H9 (cell line): Measurements from ENCODE around the gene CYS1. TPM values are rescaled to one million over a fixed set of nuclear protein-coding genes. Genes with fewer than 3 reads are reported as not detected.

ENCODE experiments used
- DNase-seq: peaks from one replicate; pipeline ENCODE4 v3.0.0-alpha.2; 2017
- H2AFZ ChIP-seq: one replicate; pipeline ENCODE4 v1.6.1; 2013; ENCODE audit warnings: mild to moderate bottlenecking, low read length, control low read depth, moderate library complexity
- H2AK5ac ChIP-seq: 2 replicates; pipeline ENCODE4 v1.6.1; 2013; ENCODE audit warnings: low read length, control low read depth, mixed read lengths; ENCODE audit not compliant: insufficient read length
- H2BK120ac ChIP-seq: one replicate; pipeline ENCODE4 v1.6.1; 2013; ENCODE audit warnings: low read depth, mild to moderate bottlenecking, low read length, control low read depth, inconsistent platforms; ENCODE audit not compliant: poor library complexity, severe bottlenecking
- H2BK12ac ChIP-seq: 2 replicates; pipeline ENCODE4 v1.6.1; 2013; ENCODE audit warnings: low read length, control low read depth, mixed read lengths, low read depth; ENCODE audit not compliant: insufficient read length
- H2BK15ac ChIP-seq: 2 replicates; pipeline ENCODE4 v1.6.1; 2013; ENCODE audit warnings: low read depth, low read length, control low read depth
- H2BK20ac ChIP-seq: one replicate; pipeline ENCODE4 v1.6.1; 2013; ENCODE audit warnings: low read depth, mild to moderate bottlenecking, low read length, control low read depth, inconsistent platforms; ENCODE audit not compliant: poor library complexity, severe bottlenecking
- H2BK5ac ChIP-seq: 2 replicates; pipeline ENCODE4 v1.6.1; 2013; ENCODE audit warnings: low read length, control low read depth, mixed read lengths; ENCODE audit not compliant: insufficient read length
- H3K14ac ChIP-seq: 2 replicates; pipeline ENCODE4 v1.6.1; 2013; ENCODE audit warnings: low read length, control low read depth; ENCODE audit not compliant: insufficient read depth
- H3K18ac ChIP-seq: 2 replicates; pipeline ENCODE4 v1.6.1; 2013; ENCODE audit warnings: low read depth, mild to moderate bottlenecking, mixed read lengths, low read length, control low read depth; ENCODE audit not compliant: insufficient read length
- H3K23ac ChIP-seq: 2 replicates; pipeline ENCODE4 v1.6.1; 2013; ENCODE audit warnings: low read length, control low read depth, mixed read lengths, low read depth; ENCODE audit not compliant: insufficient read length
- H3K23me2 ChIP-seq: 2 replicates; pipeline ENCODE4 v1.6.1; 2013; ENCODE audit warnings: low read depth, mild to moderate bottlenecking, mixed read lengths, low read length, control low read depth; ENCODE audit not compliant: insufficient read length, poor library complexity, severe bottlenecking
- H3K27ac ChIP-seq: 2 replicates; pipeline ENCODE4 v1.5.1; 2013; ENCODE audit warnings: low read length, control low read depth, mixed read lengths, low read depth; ENCODE audit not compliant: insufficient read length
- H3K27me3 ChIP-seq: 2 replicates; pipeline ENCODE4 v1.6.1; 2013; ENCODE audit warnings: low read length, control low read depth, inconsistent platforms; ENCODE audit not compliant: insufficient read depth
- H3K4ac ChIP-seq: 2 replicates; pipeline ENCODE4 v1.6.1; 2013; ENCODE audit warnings: low read depth, mild to moderate bottlenecking, control low read depth, inconsistent platforms, low read length, moderate library complexity
- H3K4me1 ChIP-seq: 2 replicates; pipeline ENCODE4 v1.6.1; 2013; ENCODE audit warnings: low read length, control low read depth, inconsistent platforms; ENCODE audit not compliant: insufficient read depth
- H3K4me2 ChIP-seq: 2 replicates; pipeline ENCODE4 v1.6.1; 2013; ENCODE audit warnings: low read length, control low read depth, mixed read lengths; ENCODE audit not compliant: insufficient read length, insufficient read depth
- H3K56ac ChIP-seq: 2 replicates; pipeline ENCODE4 v1.6.1; 2013; ENCODE audit warnings: low read depth, mild to moderate bottlenecking, mixed read lengths, low read length, control low read depth; ENCODE audit not compliant: insufficient read length
- H3K79me1 ChIP-seq: 2 replicates; pipeline ENCODE4 v1.6.1; 2013; ENCODE audit warnings: low read depth, mild to moderate bottlenecking, moderate library complexity, low read length, control low read depth, inconsistent platforms; ENCODE audit not compliant: insufficient read depth, poor library complexity, severe bottlenecking
- H3K79me2 ChIP-seq: 2 replicates; pipeline ENCODE4 v1.6.1; 2013; ENCODE audit warnings: low read length, control low read depth, inconsistent platforms; ENCODE audit not compliant: insufficient read depth
- H3K9ac ChIP-seq: 2 replicates; pipeline ENCODE4 v1.6.1; 2013; ENCODE audit warnings: low read length, control low read depth, mixed read lengths; ENCODE audit not compliant: insufficient read length; ENCODE audit errors: extremely low read depth
- H3K9me3 ChIP-seq: one replicate; pipeline ENCODE4 v1.6.1; 2013; ENCODE audit warnings: low read depth, low read length, inconsistent platforms; ENCODE audit not compliant: control insufficient read depth
- H3T11ph ChIP-seq: one replicate; pipeline ENCODE4 v1.6.1; 2013; ENCODE audit warnings: mild to moderate bottlenecking, low read length, control low read depth, inconsistent platforms
- H4K20me1 ChIP-seq: one replicate; pipeline ENCODE4 v1.6.1; 2013; ENCODE audit not compliant: control insufficient read depth, insufficient read length, insufficient read depth
- H4K5ac ChIP-seq: 2 replicates; pipeline ENCODE4 v1.6.1; 2013; ENCODE audit warnings: low read depth, mild to moderate bottlenecking, mixed read lengths, low read length, control low read depth; ENCODE audit not compliant: insufficient read length
- H4K8ac ChIP-seq: replicated peaks from 2 replicates; pipeline ENCODE4 v1.6.1; 2013; ENCODE audit warnings: low read length, control low read depth, mixed read lengths, low read depth; ENCODE audit not compliant: insufficient read length
- H4K91ac ChIP-seq: 2 replicates; pipeline ENCODE4 v1.6.1; 2013; ENCODE audit warnings: low read depth, mild to moderate bottlenecking, moderate library complexity, mixed read lengths, low read length, control low read depth; ENCODE audit not compliant: insufficient read length
- H3K27ac Mint-ChIP-seq, 3 experiments: 2 replicates in 2 of 3; 3 replicates in 1 of 3; pipeline ENCODE4 v1.8.0; 2020 to 2021; ENCODE audit warnings: mixed read lengths in 3 of 3, mild to moderate bottlenecking in 1 of 3, moderate library complexity in 1 of 3
- H3K27me3 Mint-ChIP-seq: 2 replicates; pipeline ENCODE4 v1.8.0; 2021; ENCODE audit warnings: low read depth, mild to moderate bottlenecking, moderate library complexity, mixed read lengths
- H3K36me3 Mint-ChIP-seq, 3 experiments: 2 replicates in 2 of 3; 3 replicates in 1 of 3; pipeline ENCODE4 v1.8.0; 2020 to 2021; ENCODE audit warnings: low read depth in 3 of 3, mixed read lengths in 3 of 3; ENCODE audit not compliant: insufficient read depth in 1 of 3
- H3K4me1 Mint-ChIP-seq, 2 experiments: 2 replicates each; pipeline ENCODE4 v1.8.0; 2020; ENCODE audit warnings: mixed read lengths in 2 of 2
- H3K4me3 Mint-ChIP-seq, 2 experiments: 2 replicates in 1 of 2; 3 replicates in 1 of 2; pipeline ENCODE4 v1.8.0; 2020 to 2021; ENCODE audit warnings: mild to moderate bottlenecking in 2 of 2, mixed read lengths in 2 of 2, moderate library complexity in 1 of 2
- H3K9me3 Mint-ChIP-seq, 2 experiments: 2 replicates in 1 of 2; 3 replicates in 1 of 2; pipeline ENCODE4 v1.8.0; 2020; ENCODE audit warnings: mild to moderate bottlenecking in 2 of 2, mixed read lengths in 2 of 2, moderate library complexity in 1 of 2
- WGBS: extraction: QIAGEN DNeasy Blood & Tissue Kit; methylation state at CpG from one replicate; pipeline ENCODE4 v1.1.7; 2013; ENCODE audit warnings: missing lambda C conversion rate, low lambda C conversion rate, mixed read lengths; ENCODE audit not compliant: insufficient read length; ENCODE audit errors: extremely low coverage; 5-methylcytosine and 5-hydroxymethylcytosine counted together
- total RNA-seq: library from RNA; stranded (reverse); gene quantifications from 2 replicates; pipeline ENCODE4 v1.2.1, GENCODE V29; 2021
- TF ChIP-seq, protein P1 (sequence below): fragments of 200-600 bp; sonication (generic); conservative IDR thresholded peaks from 3 replicates; pipeline ENCODE4 v1.8.0; 2021; ENCODE audit warnings: antibody characterized with exemption, mild to moderate bottlenecking

The CYS1 gene
- total RNA-seq, 1 experiment from 2014 or later, result 0.35 TPM

- H3K79me2 ChIP-seq, result no peaks in the 10 kb centered on the region
- H2AFZ ChIP-seq, result no peak overlapping the region
- H3K56ac ChIP-seq, result no peak overlapping the region
- Mint-ChIP-seq H3K27ac (no peak overlapping the region), H3K36me3 (peaks cover 0 to 7% (median 7%) of the 10 kb centered on the region in 3 experiments; a peak in 4 of 7 replicates), H3K27me3 (peaks cover 3% of the 10 kb centered on the region), H3K4me3 (no peak overlapping the region; a peak in 1 of 5 replicates), H3K9me3 (no peaks in the 10 kb centered on the region; a peak in 1 of 5 replicates), H3K4me1 (peaks cover 20 to 25% of the 10 kb centered on the region in 2 experiments)
- no peak overlapping the region for H2BK5ac ChIP-seq
- no peaks in the 10 kb centered on the region for H3K79me1 ChIP-seq
- H4K8ac ChIP-seq, result no peak overlapping the region
- H3K27ac ChIP-seq, result no peak overlapping the region
- H2BK15ac ChIP-seq, result no peak overlapping the region
- TF ChIP-seq, protein P1, sequence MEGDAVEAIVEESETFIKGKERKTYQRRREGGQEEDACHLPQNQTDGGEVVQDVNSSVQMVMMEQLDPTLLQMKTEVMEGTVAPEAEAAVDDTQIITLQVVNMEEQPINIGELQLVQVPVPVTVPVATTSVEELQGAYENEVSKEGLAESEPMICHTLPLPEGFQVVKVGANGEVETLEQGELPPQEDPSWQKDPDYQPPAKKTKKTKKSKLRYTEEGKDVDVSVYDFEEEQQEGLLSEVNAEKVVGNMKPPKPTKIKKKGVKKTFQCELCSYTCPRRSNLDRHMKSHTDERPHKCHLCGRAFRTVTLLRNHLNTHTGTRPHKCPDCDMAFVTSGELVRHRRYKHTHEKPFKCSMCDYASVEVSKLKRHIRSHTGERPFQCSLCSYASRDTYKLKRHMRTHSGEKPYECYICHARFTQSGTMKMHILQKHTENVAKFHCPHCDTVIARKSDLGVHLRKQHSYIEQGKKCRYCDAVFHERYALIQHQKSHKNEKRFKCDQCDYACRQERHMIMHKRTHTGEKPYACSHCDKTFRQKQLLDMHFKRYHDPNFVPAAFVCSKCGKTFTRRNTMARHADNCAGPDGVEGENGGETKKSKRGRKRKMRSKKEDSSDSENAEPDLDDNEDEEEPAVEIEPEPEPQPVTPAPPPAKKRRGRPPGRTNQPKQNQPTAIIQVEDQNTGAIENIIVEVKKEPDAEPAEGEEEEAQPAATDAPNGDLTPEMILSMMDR, result no peak
- no peak overlapping the region for H3T11ph ChIP-seq
- H4K5ac ChIP-seq, result no peak overlapping the region
- no peak overlapping the region; the same call in 1 of the 2 replicates for H3K14ac ChIP-seq
- H3K4me2 ChIP-seq, result no peak overlapping the region
- no peak overlapping the region for H3K9ac ChIP-seq
- peaks cover 3% of the 10 kb centered on the region for H3K23me2 ChIP-seq
- no peaks in the 10 kb centered on the region for H3K27me3 ChIP-seq
- no peaks in the 10 kb centered on the region; the same call in 1 of the 2 replicates for H3K4me1 ChIP-seq
- H4K20me1 ChIP-seq, result no peaks in the 10 kb centered on the region
- H2BK20ac ChIP-seq, result no peak overlapping the region
- WGBS, result no CpG with 5 or more reads among the region's 17 CpGs
- DNase-seq, result no peak
- H3K18ac ChIP-seq, result no peak overlapping the region
- no peak overlapping the region for H3K4ac ChIP-seq
- no peaks in the 10 kb centered on the region for H3K9me3 ChIP-seq
- no peak overlapping the region for H4K91ac ChIP-seq
- H3K23ac ChIP-seq, result no peak overlapping the region
- no peak overlapping the region for H2BK12ac ChIP-seq
- H2AK5ac ChIP-seq, result no peak overlapping the region
- no peak overlapping the region for H2BK120ac ChIP-seq
These were observed 21.2 kb downstream of the CYS1 start for GRCh38 chr2:10059016-10059351.
